ENCODE measurements around the gene ADAM12.
A peak's percentile ranks its signal among the peaks of the same experiment; 100 is the strongest.

Gene ADAM12

GRCh38 chr10:126163506-126163905 is 224.8 kb downstream of the ADAM12 start:
- no peak overlapping the region for H3K27ac ChIP-seq
- TF ChIP-seq CTCF (conservative IDR thresholded peaks at IDR 0.05) = no peak

GRCh38 chr10:126161691-126162090 is 226.6 kb downstream of the ADAM12 start:
- no peak for TF ChIP-seq CTCF (conservative IDR thresholded peaks at IDR 0.05)
- no peak overlapping the region for H3K27ac ChIP-seq

GRCh38 chr10:126160971-126161630 is 227.2 kb downstream of the ADAM12 start:
- H3K27ac ChIP-seq = no peak overlapping the region
- TF ChIP-seq CTCF (conservative IDR thresholded peaks at IDR 0.05) = peak; percentile 61

GRCh38 chr10:126160571-126160970 is 227.7 kb downstream of the ADAM12 start:
- H3K27ac ChIP-seq = no peak overlapping the region
- no peak for TF ChIP-seq CTCF (conservative IDR thresholded peaks at IDR 0.05)

- no peak for TF ChIP-seq CTCF (conservative IDR thresholded peaks at IDR 0.05)
- no peak overlapping the region for H3K27ac ChIP-seq
These were observed 230.0 kb downstream of the ADAM12 start for GRCh38 chr10:126158133-126158892.

- TF ChIP-seq CTCF (conservative IDR thresholded peaks at IDR 0.05) = no peak
- no peak overlapping the region for H3K27ac ChIP-seq
These were observed 231.1 kb downstream of the ADAM12 start for GRCh38 chr10:126157189-126157588.

GRCh38 chr10:126156503-126156902 is 231.8 kb downstream of the ADAM12 start:
- no peak for TF ChIP-seq CTCF (conservative IDR thresholded peaks at IDR 0.05)
- H3K27ac ChIP-seq = no peak overlapping the region
